GM21381 (cell line): ENCODE data around the gene CDK6.
A peak's percentile ranks its signal among the peaks of the same experiment; 100 is the strongest.

Experiments used
- ATAC-seq: cut with Tn5 transposase; IDR thresholded peaks from one replicate; pipeline ENCODE4 v1.9.1; 2021; ENCODE audit warnings: mild to moderate bottlenecking, moderate library complexity; ENCODE audit not compliant: unreplicated experiment

The CDK6 gene

DNA sequence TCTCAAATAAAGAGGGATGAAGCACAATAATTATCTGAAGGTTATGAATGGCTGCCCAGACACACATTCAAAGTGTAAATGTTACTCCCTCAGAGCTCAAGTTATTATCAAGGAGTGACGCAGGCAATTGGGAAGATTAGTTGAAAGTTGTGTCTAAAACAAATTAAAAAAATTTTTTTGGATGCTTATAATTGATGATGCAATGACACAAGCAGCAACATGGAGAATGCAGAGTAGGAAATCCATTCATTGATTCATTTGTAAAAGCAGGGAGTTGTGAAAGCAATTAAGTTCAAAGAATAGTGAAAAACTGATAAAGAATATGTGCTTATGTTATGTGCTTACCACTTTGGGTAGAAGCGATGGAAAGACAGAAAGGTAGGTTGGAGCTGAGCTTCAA lies 120.4 kb downstream of the CDK6 start:
- no peak for ATAC-seq

DNA sequence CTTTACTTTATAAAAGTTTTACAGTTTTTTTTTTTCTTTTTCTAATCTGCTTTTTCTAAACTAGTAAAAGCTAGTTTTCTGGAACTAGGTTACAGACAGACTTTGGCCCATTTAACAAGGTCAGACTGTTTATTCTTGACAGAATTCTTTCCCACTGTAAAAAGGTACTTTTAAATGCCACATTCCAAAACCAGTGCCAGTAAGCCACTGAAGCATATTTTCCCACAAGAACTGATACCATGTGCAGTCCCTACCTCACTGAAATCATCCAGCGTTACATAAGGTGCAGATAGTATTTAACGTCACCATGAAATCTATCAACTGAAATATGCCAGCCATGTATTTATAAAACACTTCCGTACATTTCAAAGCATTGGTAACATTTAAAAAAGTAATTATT lies 121.6 kb downstream of the CDK6 start:
- no peak for ATAC-seq

DNA sequence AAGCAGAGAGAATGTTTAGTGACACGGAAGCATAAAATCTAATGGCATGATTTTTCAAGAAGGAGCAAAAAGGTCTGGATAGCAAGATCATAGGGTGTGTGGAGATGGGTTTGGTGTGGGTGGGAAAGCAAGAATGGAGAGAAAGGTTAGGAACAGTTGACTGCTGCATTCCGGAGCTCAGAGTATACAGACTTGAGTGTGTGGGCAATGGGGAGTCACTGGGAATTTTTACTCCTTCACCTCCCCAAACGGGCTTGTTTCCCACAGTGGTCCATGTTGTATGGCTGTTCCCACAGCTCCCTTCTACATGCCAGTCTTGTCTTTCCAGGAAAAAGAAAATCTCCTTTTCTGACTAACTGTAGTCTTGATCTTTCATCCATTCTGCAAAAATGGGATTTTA lies 122.1 kb downstream of the CDK6 start:
- no peak for ATAC-seq

DNA sequence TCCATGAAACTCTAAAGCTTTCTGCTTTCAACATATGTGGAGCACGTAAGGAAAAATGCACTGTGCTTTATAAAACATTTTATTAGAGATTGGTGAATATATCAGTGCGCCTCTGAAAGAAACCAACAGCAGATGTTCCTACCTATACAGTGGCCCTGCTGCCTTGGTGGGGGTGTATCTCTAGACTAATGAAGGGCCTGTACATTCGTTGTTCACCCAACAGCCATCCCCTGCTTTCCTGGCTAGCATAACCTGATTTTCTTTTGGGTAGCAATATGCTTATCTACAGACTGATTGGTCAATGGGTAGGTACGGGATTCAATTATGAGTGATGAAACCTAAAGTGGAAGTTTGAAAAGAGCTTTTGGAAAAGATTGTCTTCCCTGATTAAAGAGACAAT lies 126.5 kb downstream of the CDK6 start:
- no peak for ATAC-seq

DNA sequence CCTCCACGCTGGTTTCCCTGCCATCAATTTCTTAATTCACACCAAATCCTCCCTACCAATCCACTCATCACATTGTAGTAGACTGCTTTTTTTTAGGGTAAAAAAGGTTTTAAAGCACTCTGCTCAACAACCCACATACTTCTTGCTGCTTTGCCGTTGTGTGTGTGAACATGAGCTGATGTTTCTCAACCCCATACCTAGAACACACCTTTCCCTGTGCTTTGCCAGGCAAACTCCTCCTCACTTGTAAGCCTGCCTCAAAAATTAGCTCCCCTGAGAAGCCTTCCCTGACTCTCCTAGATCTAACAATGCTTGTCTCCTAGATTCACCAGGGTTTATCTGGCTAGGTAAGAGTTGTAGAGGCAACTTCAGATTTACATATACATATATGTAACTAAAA lies 127.2 kb downstream of the CDK6 start:
- ATAC-seq: no peak

DNA sequence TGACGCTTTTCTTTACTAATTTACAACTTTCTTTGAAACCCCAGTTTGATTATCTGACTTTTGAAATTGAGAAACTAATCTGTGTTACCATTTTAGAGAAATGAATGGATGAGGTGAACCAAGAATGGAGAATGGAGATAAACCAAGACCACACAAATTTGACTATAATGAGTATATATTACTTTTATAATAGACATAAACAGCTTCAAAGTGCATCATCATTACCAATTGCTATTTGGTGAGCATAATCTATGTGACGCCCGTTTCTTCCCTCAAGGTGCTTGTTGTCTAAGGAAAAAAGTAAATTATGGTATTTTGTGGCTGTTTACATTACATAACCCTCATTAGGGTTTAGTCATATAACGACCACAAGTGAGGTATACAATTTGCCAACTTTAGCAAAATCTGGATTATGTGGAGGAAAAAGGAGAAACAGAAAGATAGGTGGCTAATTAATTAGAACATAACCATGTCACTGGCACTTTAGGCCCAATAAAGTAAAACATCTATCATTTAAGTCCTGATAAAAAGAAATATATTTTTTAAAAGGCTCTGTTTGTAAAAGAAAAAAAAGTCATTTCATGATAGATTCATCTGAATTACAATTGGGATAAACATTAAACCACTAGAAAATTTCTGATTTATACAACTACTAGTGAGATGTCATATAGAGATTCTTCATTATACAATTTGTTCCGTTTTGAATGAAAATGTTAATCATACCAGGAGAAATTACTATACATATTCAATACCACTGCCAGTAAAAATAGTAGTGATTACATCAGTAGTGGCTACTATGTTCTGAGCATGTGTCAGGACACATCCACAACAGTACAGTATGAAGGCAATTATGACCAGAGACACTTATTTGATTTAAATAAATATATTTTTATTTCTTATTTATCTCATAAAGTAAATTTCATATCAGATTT lies 128.0 kb downstream of the CDK6 start:
- no peak for ATAC-seq

DNA sequence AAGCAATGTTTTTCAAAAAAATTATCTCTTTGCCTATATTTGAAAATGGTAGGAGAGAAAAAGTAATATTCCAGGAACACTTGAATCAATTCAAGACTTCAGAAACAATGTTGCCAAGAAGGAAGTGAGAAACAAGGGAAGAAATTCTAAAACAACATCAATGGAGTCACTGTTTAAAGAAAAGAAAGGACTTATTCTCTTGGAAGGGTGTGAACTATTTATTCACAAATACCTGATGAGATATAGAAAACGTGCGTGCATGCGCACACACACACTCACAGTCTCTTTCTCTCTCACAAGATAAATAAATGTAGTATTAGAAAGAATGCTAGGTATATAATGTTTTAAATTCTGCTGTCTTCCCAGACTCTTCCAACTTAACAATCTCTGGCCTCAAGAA lies 128.9 kb downstream of the CDK6 start:
- ATAC-seq: no peak

DNA sequence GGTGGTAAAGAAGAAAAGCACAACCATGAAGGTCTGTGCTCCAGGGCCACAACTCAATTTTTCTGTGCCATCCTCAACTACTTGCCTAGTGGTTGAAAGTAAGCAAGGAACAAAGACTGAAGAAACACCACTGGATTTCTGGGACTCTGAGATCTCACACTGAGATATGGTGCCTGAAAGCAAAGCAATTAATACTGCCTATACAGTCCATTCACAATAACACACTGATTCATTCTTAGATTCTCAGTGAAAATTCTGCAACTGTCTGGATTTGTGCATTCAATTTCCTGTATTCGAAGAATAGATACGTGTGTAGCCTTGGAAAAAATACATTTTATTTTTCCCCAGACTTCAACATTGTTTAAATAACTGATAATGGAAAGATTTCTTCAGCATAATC lies 129.8 kb downstream of the CDK6 start:
- ATAC-seq: no peak

DNA sequence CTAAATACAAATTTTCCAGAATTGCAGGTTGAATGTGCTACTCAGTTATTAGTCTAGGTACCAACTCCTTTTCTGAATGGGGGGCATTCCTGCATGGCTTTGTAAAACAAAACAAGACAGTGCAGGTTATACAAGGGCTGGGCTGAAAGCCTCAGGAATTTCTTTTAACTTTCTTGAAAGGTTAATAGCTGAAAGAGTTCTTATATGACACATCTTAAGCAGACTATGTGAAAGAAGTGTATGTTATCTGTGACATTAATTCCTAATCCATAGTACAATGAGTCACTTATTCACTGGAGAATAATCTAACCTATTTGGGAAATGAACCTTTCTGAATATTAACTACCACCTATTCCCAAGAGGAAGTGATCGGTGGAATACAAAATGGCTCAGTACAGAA lies 130.5 kb downstream of the CDK6 start:
- ATAC-seq: no peak

DNA sequence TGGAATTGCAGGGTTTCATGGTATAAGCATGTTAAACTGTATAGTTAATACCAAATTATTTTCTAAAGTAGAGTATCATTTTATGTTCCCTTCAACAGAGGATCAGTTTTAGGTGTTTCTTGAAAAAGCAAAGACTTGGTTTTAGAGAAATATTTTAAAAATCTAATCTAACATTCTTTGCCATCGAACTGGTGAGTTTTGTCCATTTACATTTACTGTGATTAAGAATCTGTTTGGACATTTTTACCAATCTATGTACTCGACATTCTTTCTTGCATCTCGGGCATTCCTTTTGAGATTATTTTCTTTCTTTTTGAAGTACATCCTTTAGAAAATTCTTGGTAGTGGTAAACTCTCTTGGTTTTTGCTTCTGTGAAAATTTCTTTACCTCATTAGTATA lies 131.5 kb downstream of the CDK6 start:
- ATAC-seq: no peak

DNA sequence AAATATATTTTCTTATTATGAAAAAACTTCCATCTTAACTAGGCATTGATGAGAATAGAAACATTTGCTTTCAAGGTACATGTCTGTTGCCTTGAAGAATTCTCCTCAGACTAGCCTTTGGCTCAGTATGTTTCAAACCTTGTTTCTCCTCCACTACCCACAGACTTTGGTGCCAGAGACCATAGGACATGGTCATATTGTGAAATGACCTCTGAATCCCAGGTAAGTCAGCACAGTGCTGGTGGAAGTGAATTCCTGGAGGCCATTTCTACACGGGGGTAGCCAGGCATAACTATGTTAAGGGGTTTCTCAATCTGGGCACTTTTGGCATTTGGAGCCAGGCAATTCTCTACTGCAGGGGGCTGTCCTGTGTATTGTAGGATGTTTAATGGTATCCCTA lies 133.8 kb downstream of the CDK6 start:
- ATAC-seq: no peak

DNA sequence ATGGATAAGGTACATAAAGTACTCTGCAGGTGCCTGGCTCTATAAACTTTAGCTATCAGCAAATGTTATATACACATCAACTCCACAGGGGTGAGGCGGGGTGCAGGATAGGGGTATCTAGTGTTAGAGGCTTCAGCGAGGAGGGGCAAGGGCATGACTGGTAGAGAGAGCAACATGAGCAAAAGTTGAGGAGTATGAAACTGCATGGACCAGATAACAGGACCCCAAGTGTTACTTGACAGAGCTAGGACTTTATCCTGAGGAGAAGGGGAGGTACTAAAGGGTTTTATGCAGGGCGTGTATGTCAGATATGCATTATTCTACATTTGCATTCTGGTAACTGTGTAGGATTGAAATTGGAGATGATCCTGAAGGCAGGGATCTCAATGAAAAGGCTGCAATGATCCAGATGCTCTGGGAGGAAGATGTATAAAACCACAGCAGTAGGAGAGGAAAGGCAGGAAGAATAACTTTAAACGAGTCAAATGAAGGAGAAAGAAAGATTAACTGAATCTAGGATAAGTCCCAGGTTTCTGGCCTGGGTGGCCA lies 136.3 kb downstream of the CDK6 start:
- ATAC-seq: no peak

DNA sequence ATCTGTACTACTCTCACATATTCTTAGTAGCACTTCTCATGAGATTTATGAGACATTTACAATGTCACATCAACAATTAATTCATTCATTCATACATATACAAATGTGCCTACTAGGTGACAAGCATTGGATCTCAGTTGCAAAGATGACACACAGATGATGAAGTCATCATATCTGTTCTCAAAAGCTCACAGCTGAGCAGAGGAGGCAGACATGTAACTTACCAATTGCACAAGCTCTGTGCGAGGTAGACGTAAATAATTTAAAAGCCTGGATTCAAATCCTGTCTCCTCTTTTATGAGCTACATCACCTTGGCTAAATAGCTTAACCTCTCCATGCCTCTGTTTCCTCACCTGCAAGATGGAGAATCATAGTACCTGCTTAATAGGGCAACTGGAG lies 136.8 kb downstream of the CDK6 start:
- ATAC-seq: no peak

DNA sequence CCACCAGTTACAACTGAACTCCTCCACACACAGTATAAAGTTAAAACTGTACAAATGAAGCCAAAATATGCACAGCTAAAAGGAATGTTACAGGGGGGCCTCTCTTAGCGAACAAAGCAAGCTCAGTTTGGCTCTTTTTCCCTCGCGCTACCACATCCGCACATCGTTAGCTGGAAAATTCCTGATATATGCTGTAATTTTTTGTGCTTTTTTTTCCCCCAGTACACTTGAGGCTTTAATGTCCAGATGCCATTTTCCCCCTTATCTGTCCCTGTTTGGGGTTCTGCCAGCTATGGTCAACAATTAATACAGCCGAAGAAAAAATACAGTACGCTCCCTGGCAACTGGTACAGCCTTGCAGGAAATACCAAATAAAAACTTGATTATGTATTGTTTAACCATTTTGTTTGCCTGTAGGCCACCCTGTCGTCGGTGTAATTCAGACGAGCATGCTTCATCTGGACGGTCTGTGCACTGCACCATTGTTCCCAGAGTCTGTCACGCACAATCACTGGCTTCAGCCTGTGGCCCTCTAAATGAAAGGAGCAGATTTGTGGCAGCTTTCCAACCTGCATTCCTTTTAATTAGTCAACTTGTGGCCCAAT lies 138.0 kb downstream of the CDK6 start:
- no peak for ATAC-seq

DNA sequence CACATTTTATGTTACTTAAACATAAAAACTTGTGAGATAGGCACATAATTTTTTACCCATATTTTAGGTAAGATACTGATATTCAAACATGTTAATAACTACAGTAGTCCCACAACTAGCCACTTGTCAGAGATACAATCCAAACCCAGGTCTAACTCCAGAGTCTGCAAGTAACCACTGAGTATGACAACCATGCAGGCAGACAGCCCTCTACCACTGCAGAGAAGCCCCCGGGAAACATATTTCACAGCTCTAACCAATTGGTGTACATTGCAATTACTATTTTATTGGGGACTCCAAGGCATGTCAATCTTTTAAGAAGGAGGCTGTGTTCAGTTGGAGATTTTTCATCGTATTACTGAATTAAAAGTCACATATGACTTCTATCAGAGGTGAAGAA lies 139.0 kb downstream of the CDK6 start:
- no peak for ATAC-seq

DNA sequence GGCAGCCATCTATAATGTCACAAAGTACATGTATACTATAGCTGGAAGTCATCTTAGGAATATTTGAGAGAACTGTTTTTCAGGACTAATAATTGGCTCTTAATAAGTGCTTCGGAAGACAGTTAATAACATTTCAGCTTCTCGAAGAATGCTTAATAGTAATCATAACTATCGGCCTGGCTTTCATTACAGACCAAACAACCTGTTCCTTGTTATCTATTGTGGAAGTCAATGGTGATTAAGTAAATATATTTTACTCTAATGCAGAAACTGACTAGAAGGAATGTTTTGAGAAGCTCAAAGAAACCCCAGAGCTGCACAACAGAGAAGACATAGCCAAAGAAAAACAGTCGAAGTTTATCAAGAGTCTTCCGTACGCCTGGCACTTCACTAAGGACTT lies 139.4 kb downstream of the CDK6 start:
- no peak for ATAC-seq

DNA sequence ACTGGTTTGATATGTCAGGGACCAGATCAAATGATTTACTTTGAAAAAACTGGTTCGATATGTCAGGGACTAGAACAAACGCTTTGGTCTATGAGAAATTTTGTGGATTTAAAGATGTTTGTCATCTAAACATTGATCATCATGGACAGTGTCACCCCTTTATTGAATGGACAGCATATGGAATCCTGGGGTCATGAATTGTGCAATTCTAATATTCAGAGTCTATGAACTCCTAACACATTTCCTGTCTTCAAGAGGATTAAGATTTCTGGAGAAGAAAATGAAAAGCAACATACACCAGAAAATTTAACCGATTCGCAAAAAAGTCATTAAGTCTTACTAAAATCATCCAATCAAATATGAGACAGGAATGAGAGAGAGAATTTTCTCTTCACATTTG lies 139.8 kb downstream of the CDK6 start:
- no peak for ATAC-seq

DNA sequence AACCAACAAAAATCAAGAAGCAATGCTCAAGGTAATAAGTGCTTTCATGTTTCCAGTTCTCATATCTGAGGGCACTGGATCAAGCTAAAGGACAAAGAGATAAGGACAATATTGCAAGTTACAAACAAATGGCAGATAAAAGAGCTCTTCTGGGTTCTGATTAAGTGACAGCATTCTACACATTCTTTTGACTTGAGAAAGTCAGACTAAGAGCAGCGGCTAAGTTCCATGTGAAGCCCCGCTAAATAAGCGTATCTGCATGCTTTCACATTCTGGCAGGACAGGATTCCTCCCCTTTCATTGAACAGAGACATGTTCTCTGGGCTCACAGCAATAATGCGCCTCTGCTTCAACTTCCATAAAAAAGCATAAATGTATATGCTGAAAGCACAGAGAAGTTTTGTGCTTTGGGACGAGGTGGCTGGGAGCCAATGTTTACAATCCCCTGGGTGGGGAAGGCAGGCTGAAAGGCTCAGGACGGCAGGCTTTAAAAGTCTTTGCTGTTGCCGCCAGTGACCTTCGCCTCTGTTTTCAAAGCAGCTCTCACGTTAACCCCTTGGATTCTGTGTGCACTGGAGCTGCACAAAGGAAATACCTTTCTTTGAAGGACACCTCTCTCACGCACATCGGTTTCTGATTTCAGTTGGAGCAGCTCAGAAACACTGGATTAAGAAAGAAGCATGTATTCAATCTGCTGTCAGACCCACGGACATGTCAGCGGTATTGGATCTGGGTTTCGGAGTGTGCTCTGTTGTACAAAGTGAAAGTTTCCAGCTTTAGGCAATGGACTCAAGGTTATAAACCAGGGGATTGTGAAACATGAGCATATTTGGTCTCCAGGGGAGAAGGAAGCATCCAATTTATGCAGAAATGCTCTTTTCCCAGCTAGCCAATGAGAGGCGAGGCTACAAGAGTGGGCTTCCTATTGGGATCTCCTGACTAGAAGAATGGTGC lies 140.8 kb downstream of the CDK6 start:
- no peak for ATAC-seq

DNA sequence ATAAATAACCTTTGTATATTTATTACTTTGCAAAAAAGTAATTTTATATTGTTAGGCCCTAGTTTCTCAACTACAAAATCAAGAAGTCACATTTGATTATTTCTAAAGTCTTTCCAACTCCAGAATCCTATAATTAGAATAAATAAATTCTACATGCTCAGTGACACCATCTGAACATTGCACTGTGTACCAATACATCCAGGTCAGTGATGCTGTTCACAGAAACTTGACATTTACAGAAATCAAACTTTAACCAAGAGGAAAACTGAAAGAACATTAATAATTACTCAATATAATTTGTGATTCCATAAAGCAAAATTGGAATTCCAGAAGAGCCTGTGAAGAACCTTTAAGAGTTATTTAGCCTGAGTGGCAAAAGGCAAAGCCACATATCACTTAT lies 142.2 kb downstream of the CDK6 start:
- ATAC-seq: no peak

DNA sequence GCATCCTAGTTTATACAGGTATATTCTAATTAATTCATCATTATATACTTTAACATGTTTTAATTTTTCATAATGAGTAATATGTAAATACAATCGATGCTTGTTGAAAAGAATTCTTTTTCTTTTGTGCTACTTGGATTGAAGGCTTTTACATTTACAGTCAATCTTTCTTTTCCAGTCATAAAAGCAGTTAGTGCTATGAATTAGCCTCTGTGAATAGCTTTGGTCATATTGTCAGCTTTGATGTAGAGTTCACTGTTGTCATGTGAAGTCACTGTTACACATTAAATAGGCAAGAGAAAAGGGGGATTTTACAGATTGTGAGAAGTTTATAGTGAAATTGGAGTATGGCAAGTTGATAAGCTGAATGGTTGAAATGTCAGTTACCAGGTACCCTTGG lies 142.9 kb downstream of the CDK6 start:
- no peak for ATAC-seq

DNA sequence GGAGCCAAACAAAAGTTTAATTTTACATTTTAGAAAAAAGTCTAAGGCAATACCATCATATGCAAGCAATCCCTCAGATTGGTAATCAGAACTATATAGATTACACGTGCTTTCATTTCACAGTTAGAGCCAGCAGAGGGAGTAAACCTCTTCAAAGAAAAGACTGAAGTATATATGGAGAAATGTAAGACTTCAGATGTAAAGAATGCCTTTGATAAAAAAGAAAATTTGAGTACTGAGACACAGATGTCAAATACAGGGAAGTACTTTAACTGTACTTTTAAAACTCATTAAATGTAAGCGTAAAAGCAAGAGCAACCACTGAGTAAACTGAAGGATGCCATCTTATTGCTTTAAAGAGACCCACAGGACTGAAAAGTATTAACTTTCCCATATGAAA lies 144.8 kb downstream of the CDK6 start:
- peak; percentile 73 for ATAC-seq
